Activated CD8-positive, alpha-beta memory T cell treated with anti-CD3 and anti-CD28 coated beads for 48 hours (primary cell): ENCODE measurements around the gene PPM1D.
"Not testable (repeated sequence)": the region's sequence is repeated elsewhere in the genome, so short reads cannot be mapped to it uniquely, and the experiment has no call there.

Experiments
- DNase-seq, 3 experiments: peaks; one replicate each; pipeline ENCODE4 v3.0.0-alpha.2; 2020; ENCODE audit warnings: low read depth in 2 of 3, low spot score in 2 of 3

PPM1D gene

DNA sequence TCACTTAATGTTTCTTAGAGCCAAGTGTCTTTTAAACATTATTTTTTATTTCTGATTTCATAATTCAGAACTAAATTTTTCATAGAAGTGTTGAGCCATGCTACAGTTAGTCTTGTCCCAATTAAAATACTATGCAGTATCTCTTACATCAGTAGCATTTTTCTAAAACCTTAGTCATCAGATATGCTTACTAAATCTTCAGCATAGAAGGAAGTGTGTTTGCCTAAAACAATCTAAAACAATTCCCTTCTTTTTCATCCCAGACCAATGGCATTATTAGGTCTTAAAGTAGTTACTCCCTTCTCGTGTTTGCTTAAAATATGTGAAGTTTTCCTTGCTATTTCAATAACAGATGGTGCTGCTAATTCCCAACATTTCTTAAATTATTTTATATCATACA lies 64.0 kb downstream of the PPM1D start:
- DNase-seq: no peak

- no peak for DNase-seq
Measured at GRCh38 chr17:60665602-60666001, 65.6 kb downstream of the PPM1D start.

DNA sequence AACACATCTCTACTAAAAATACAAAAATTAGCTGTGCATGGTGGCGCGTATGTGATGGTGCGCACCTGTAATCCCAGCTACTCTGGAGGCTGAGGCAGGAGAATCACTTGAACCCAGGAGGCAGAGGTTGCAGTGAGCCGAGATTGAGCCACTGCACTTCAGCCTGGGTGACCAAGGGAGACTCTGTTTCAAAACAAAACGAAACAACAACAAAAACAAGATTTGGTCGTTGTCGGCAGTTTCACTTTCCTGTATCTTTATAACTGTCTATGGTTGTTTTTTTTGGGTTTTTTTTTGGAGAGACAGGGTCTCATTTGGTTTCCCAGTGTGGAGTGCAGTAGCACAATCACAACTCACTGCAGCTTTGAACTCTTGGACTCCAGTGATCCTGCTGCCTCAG lies 68.7 kb downstream of the PPM1D start:
- DNase-seq: not testable (repeated sequence)

DNA sequence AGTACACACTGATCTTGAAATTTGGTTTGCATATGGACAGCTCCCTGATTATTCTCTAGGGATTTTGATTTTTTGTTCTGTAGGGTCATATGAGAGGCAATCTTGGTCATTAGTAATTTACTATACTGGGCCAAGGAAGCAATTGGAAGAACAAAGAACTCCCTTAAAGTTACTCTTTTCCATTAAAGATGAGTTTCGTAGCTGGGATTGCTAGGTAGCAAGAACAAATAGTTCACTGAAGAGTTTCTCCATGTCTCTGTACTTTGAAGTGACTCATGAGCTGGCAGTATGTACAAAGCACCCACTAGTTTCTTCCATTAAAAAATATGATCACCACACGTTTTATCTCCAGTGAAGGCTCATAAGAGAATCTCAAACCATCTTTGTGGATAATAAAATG lies 71.5 kb downstream of the PPM1D start:
- no peak for DNase-seq

GRCh38 chr17:60674637-60675036 lies 74.6 kb downstream of the PPM1D start:
- DNase-seq: not testable (repeated sequence)

DNA sequence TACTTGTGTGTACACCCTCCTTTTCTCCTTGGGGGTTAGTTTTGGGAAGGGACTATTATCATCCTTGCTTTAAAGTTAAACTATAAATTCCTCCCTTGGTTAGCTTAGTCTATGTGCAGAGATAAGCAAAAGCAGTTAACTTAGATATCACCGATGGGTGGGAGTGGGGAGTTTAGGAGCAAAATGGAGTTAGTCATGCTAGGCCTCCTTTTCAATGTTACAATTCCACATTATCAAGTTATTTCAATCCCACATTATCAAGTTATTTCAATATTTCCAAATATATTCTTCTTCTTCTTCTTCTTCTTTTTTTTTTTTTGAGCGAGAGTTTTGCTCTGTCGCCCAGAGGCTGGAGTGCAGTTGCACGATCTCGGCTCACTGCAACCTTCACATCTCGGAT lies 76.0 kb downstream of the PPM1D start:
- no peak for DNase-seq

DNA sequence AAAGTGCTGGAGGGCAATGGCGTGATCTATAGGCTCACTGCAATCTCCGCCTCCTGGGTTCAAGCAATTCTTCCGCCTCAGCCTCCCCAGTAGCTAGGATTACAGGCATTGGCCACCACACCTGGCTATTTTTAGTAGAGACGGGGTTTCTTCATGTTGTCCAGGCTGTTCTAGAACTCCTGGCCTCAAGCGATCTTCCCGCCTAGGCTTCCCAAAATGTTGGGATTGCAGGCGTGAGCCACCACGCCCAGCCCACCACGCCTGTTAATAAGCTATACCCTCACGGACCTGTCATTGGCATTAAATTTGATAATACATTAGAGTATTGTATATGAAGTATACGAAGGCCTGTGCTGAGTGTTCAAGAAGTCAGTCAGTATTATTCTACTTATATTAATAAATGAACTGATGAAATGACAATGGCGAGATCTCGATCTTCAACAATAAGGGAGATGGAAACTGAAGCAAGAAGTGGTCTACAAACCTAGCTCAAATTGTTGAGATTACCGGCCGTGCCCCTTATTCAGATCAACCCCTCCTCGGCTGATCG lies 76.8 kb downstream of the PPM1D start:
- no peak for DNase-seq

DNA sequence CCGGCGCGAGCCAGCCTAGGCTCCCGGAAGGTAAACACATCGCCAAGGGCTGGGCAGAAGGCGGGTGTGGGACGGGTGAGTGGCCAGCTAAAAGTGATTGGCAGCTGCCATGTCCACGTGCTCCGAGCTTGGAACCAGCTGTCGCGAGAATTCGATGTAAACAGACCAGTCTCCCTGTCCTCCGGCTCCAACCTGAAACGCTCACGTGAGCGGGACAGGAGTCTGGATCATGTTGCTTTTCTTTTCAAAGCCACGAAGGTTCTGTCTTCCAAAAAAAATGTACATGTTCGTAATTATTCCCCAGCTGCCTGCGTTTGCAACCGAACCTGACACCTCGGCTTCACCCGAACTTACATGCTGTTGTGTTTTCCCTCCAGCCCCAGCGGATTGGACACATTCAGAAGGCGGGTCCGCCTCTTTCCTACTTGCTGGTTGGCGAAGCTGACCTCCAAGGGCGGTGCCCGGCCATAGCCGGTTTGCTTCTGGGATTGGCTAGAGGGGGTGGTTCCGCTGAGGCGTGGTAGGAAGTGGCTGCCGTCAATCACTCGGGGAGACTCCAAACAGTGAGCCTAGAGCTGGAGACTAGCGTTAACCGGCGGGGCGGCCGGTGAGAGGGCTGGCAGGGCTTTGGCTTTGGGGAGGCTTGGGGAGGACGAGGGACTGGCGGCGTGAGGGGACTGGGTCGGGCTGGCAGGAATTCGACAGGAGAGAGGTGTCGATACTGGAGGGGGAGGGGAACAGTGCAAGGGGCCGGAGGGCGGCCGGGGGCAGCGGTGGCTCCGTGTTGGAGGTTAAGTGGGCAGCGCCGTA lies 77.5 kb downstream of the PPM1D start, which contains the start of gene BCAS3:
Gene BCAS3 (plus strand): TSS at position 544 of the 810 bp plus-strand sequence.
- DNase-seq: peak; percentile 67 to 90 (median 88)

DNA sequence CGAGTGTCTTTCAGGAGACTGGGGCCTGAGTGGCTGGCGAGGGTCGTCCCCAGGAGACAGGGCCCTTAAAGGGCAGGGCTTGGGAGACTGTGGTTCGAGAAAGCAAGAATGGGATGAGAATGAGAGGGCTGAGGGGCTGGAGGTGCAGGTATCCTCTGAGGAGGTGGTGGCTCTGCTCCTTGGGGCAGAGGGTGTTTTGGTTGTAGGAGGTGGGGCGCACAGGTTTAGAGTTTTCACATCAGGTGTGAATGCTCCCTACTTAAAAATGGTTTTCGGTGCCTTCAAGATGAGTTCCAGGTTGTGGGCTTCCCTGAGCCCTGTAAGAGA lies 78.1 kb downstream of the PPM1D start:
- no peak for DNase-seq

DNA sequence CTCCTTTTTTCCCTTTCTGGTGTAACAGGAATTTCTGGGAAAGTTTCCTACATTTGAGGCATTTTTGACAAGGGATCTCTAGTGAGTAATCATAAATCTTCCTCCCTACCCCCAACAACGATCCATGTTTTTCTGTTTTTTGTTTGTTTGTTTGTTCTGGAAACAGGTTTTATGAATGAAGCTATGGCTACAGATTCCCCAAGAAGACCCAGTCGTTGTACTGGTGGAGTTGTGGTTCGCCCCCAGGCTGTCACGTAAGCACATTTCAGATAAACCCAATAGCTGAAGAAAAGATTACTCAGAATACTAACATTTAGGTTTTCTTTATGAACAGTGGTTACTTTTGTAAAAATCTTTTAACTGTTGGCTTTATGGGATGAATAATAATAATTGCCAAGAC lies 79.3 kb downstream of the PPM1D start:
- no peak for DNase-seq

DNA sequence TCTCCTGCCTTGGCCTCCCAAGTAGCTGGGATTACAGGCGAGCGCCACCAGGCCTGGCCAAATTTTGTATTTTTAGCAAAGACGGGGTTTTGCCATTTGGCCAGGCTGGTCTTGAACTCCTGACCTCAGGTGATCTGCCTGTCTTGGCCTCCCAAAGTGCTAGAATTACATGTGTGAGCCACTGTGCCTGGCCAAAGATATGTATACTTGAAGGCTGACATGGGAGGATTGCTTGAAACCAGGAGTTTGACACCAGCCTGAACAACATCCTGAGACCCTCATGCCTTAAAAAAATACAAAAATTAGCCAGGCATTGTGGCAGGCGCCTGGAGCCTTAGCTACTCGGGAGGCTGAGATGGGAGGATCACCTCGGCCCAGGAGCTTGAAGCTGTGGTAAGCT lies 80.8 kb downstream of the PPM1D start:
- no peak for DNase-seq

DNA sequence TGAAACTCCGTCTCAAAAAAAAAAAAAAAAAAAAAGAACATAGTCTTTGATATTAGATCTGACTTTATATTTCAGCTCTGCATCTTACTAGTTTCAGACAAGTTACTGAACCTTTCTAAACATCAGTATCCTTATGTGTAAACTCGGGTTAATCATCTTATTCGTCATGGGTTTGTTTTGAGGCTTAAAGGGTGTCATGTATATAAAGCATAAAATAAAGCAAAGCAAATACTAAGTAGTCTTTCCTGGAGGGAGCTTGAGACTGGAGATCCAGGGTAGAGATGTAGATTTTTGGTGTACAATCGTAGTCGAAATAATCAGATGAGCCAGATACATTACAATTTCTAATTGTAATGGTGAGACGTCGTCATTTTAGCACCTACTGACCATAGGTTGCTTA lies 85.4 kb downstream of the PPM1D start:
- no peak for DNase-seq

DNA sequence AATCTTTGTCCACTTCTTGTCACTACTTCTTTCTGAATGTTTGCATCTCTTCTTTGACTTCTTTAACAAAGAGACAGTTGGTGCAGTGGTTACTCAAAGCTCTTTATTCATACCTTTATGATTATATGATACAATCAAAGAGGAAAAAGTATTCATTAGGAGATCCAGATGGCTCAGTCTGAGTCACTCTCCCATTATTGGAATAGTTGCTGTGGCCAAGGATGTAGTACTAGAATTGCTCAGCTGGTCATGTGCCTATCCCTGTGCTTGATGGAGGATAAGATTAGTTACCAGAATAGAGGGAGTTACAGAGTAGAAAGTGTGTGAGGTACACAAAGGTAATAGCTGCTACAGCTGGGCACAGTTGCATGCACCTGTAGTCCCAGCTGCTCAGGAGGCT lies 96.0 kb downstream of the PPM1D start:
- DNase-seq: no peak

GRCh38 chr17:60699090-60699489 lies 99.1 kb downstream of the PPM1D start:
- DNase-seq: no peak

DNA sequence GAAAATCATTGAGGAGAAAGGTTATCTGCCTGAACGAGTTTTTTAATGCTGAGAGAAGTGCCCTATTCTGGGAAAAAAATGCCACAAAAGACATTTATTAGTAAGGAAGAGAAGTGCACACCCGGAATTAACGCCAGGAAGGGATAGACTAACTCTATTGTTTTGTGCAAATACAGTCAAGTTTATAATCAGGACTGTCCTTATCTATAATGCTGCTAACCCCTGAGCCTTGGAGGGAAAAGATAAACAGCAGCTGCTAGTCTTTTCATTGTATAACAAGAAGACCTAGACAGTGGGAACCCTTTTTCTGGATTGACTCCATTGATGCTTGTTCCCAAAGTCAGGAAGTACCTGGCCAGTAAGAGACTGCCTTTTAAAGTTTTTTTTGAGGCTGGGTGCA lies 104.2 kb downstream of the PPM1D start:
- no peak for DNase-seq

DNA sequence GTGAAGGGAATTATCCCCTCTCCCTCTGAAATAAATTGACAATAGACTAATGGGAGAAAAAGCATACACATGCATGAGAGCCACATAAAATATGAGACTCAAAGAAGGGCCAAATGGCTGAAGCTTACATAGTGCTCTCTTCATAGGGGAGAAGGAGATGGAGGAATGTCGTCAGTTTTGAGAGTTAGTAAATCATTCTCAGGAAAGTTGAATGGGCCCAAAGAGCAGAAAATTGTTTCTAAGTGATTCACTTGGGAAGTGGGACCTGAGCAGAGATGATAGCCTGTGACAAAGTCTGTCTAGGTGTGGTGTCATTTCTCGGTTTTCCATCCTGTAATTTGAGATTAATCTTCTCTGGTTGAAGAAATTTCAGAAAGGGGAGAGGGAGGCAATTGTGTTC lies 112.7 kb downstream of the PPM1D start:
- no peak for DNase-seq

GRCh38 chr17:60713608-60714007 lies 113.6 kb downstream of the PPM1D start:
- DNase-seq: no peak
